ENCODE results near the gene LINC01488.

The LINC01488 gene

GRCh38 chr11:69536406-69536805 is 54.9 kb downstream of the LINC01488 start:
- peaks cover 9% of the 10 kb centered on the region for H3K4me1 Mint-ChIP-seq
- H3K27me3 Mint-ChIP-seq (ENCODE audit: low read depth), result peaks cover 18% of the 10 kb centered on the region
- no peak for TF ChIP-seq CTCF (IDR thresholded peaks at IDR 0.05; ENCODE audit: unreplicated experiment in 3 of 3)
- H3K4me3 Mint-ChIP-seq, result no peak overlapping the region
- H3K36me3 Mint-ChIP-seq (ENCODE audit: low read depth), result no peaks in the 10 kb centered on the region
- no peaks in the 10 kb centered on the region for H3K9me3 Mint-ChIP-seq
- no peak overlapping the region for H3K27ac Mint-ChIP-seq

- TF ChIP-seq CTCF (IDR thresholded peaks at IDR 0.05; ENCODE audit: unreplicated experiment in 3 of 3), result no peak
- H3K27ac Mint-ChIP-seq, result no peak overlapping the region
- H3K36me3 Mint-ChIP-seq (ENCODE audit: low read depth), result no peaks in the 10 kb centered on the region
- no peaks in the 10 kb centered on the region for H3K9me3 Mint-ChIP-seq
- peaks cover 9% of the 10 kb centered on the region for H3K4me1 Mint-ChIP-seq
- H3K27me3 Mint-ChIP-seq (ENCODE audit: low read depth), result peaks cover 14% of the 10 kb centered on the region
- no peak overlapping the region for H3K4me3 Mint-ChIP-seq
Measured at GRCh38 chr11:69537126-69537525, 55.7 kb downstream of the LINC01488 start.

GRCh38 chr11:69537855-69538640 is 56.6 kb downstream of the LINC01488 start:
- no peak for TF ChIP-seq CTCF (IDR thresholded peaks at IDR 0.05; ENCODE audit: unreplicated experiment in 3 of 3)
- H3K27me3 Mint-ChIP-seq (ENCODE audit: low read depth), result peaks cover 9% of the 10 kb centered on the region
- no peaks in the 10 kb centered on the region for H3K9me3 Mint-ChIP-seq
- no peaks in the 10 kb centered on the region for H3K36me3 Mint-ChIP-seq (ENCODE audit: low read depth)
- no peak overlapping the region for H3K4me3 Mint-ChIP-seq
- H3K27ac Mint-ChIP-seq, result no peak overlapping the region
- H3K4me1 Mint-ChIP-seq, result peaks cover 15% of the 10 kb centered on the region

- H3K9me3 Mint-ChIP-seq, result no peaks in the 10 kb centered on the region
- no peak overlapping the region for H3K27ac Mint-ChIP-seq
- no peaks in the 10 kb centered on the region for H3K36me3 Mint-ChIP-seq (ENCODE audit: low read depth)
- H3K27me3 Mint-ChIP-seq (ENCODE audit: low read depth), result peaks cover 15% of the 10 kb centered on the region
- H3K4me3 Mint-ChIP-seq, result no peak overlapping the region
- TF ChIP-seq CTCF (IDR thresholded peaks at IDR 0.05; ENCODE audit: unreplicated experiment in 3 of 3), result no peak
- H3K4me1 Mint-ChIP-seq, result peaks cover 15% of the 10 kb centered on the region
Measured at GRCh38 chr11:69538854-69539253, 57.4 kb downstream of the LINC01488 start.

GRCh38 chr11:69539416-69540117 is 58.1 kb downstream of the LINC01488 start:
- no peak overlapping the region for H3K4me3 Mint-ChIP-seq
- H3K27me3 Mint-ChIP-seq (ENCODE audit: low read depth), result peaks cover 16% of the 10 kb centered on the region
- H3K27ac Mint-ChIP-seq, result peak overlapping the region in 1 of 3 experiments; percentile 23
- TF ChIP-seq CTCF (IDR thresholded peaks at IDR 0.05; ENCODE audit: unreplicated experiment in 3 of 3), result no peak
- H3K9me3 Mint-ChIP-seq, result no peaks in the 10 kb centered on the region
- peaks cover 15% of the 10 kb centered on the region for H3K4me1 Mint-ChIP-seq
- no peaks in the 10 kb centered on the region for H3K36me3 Mint-ChIP-seq (ENCODE audit: low read depth)

Data from nephron (organoid).